Measurements from ENCODE around the gene RHBDD3. TPM values are rescaled to one million over a fixed set of nuclear protein-coding genes. Genes with fewer than 3 reads are reported as not detected.

Gene RHBDD3
- total and polyA plus RNA-seq, 2 of the 4 experiments (the other 2 are of a cell fraction) = 5.7 to 21.5 TPM

GRCh38 chr22:29266564-29267461 is 968 bp downstream of the RHBDD3 start:
- 76% methylated on average over 2 of the region's 13 CpGs; no CpG with 5 or more reads in 1 of the 2 experiments for WGBS, 2 experiments (ENCODE audit: extremely low coverage in 2 of 2, insufficient read length in 1 of 2)
- Histone ChIP-seq H3K79me1 (ENCODE audit: low read depth in 1 of 2, low read length in 2 of 2) (peaks cover 15 to 43% of the 10 kb centered on the region in 2 experiments; a peak in 3 of 4 replicates), H4K91ac (ENCODE audit: insufficient read depth, low read depth, low read length) (peak overlapping the region; percentile 93), H3K9ac (ENCODE audit: low read depth, low read length) (peak overlapping the region; percentile 99), H3K9me1 (ENCODE audit: insufficient read depth, low read length) (peaks cover 13% of the 10 kb centered on the region), H3K23ac (ENCODE audit: low read depth, low read length) (peak overlapping the region; percentile 97), H3K4me2 (ENCODE audit: low read depth, low read length) (peak overlapping the region; percentile 97), H3K4ac (ENCODE audit: low read depth, low read length) (peak overlapping the region; percentile 97), H2BK20ac (ENCODE audit: low read depth, low read length) (peak overlapping the region; percentile 62), H3K27me3 (ENCODE audit: control insufficient read depth, insufficient read depth, low read length) (no peaks in the 10 kb centered on the region), H2AFZ (replicated peaks; ENCODE audit: low read length, poor library complexity) (peak overlapping the region; percentile 100), H2BK15ac (ENCODE audit: low read depth, low read length) (peak overlapping the region; percentile 66; the same call in 2 of the 3 replicates), H3K36me3 (ENCODE audit: control insufficient read depth, insufficient read depth, low read length) (peaks cover 16% of the 10 kb centered on the region), H3K18ac (ENCODE audit: low read depth, low read length) (peak overlapping the region; percentile 71), H3K4me3 (ENCODE audit: insufficient read depth, low read depth, low read length) (peak overlapping the region; percentile 75), H2AK9ac (replicated peaks; ENCODE audit: low read depth, low read length, poor library complexity) (peak overlapping the region; percentile 100), H2AK5ac (ENCODE audit: low read depth, low read length) (peak overlapping the region; percentile 99), H3K14ac (replicated peaks; ENCODE audit: low read depth, low read length) (peak overlapping the region; percentile 99), H2BK5ac (ENCODE audit: low read depth, low read length, poor library complexity, severe bottlenecking) (peak overlapping the region; percentile 99), H3K27ac (ENCODE audit: insufficient read depth, low read length) (peak overlapping the region; percentile 98), H4K20me1 (ENCODE audit: insufficient read depth, low read length) (peaks cover 34% of the 10 kb centered on the region), H3K4me1 (ENCODE audit: control insufficient read depth, insufficient read depth, low read length) (peaks cover 17% of the 10 kb centered on the region), H3K9me3 (ENCODE audit: control insufficient read depth, insufficient read depth, low read length) (no peaks in the 10 kb centered on the region), H3K56ac (ENCODE audit: extremely low read depth, insufficient read depth, low read length) (peak overlapping the region; percentile 96), H4K5ac (ENCODE audit: low read depth, low read length) (peak overlapping the region; percentile 60), H4K8ac (ENCODE audit: low read depth in 2 of 2, low read length in 2 of 2) (peak overlapping the region; percentile 86 to 97), H2BK120ac (ENCODE audit: low read depth, low read length) (peak overlapping the region; percentile 87)
- DNase-seq (peak; percentile 11), ATAC-seq (ENCODE audit: low read depth) (no peak)
- no TSS peak for BruUV-seq (replicated peaks)
- CTCF ChIA-PET = no interaction called here
- dilution Hi-C loops (cut with HindIII; ENCODE audit: low sequenced_read_pairs, unreplicated experiment) = no loop called here
- in situ Hi-C loops (cut with MboI; ENCODE audit: low sequenced_read_pairs) = no loop called here
- intact Hi-C loops (cut with micrococcal nuclease) = no loop called here
- POLR2A ChIA-PET (ENCODE audit: unreplicated experiment) = interaction anchor here (0.6 kb wide), 1 partner anchor 214 kb away, joined by 3 read pairs; no protein-coding TSS in a partner anchor
- no peak for TF ChIP-seq BHLHE40 (IDR thresholded peaks at IDR 0.05; ENCODE audit: low read depth, low read length)
- TF ChIP-seq SMC3 (IDR thresholded peaks at IDR 0.05; ENCODE audit: low read depth, low read length) = no peak
- TF ChIP-seq RFX5 (IDR thresholded peaks at IDR 0.05; ENCODE audit: low read depth, low read length) = no peak
- TF ChIP-seq, protein P1, sequence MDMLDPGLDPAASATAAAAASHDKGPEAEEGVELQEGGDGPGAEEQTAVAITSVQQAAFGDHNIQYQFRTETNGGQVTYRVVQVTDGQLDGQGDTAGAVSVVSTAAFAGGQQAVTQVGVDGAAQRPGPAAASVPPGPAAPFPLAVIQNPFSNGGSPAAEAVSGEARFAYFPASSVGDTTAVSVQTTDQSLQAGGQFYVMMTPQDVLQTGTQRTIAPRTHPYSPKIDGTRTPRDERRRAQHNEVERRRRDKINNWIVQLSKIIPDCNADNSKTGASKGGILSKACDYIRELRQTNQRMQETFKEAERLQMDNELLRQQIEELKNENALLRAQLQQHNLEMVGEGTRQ (IDR thresholded peaks at IDR 0.05; ENCODE audit: low read depth, low read length) = no peak
- no peak for TF ChIP-seq CEBPB (IDR thresholded peaks at IDR 0.05; ENCODE audit: low read depth, low read length)
- TF ChIP-seq MAZ (IDR thresholded peaks at IDR 0.05; ENCODE audit: borderline replicate concordance, low read depth, low read length) = no peak
- TF ChIP-seq RCOR1 (IDR thresholded peaks at IDR 0.05; ENCODE audit: insufficient replicate concordance, low read length) = no peak
- TF ChIP-seq POLR2A (IDR thresholded peaks at IDR 0.05; ENCODE audit: low read depth, low read length) = no peak
- TF ChIP-seq MAFK (IDR thresholded peaks at IDR 0.05; ENCODE audit: low read depth, low read length) = no peak
- no peak for TF ChIP-seq ELK1 (IDR thresholded peaks at IDR 0.05; ENCODE audit: borderline replicate concordance, low read depth, low read length)
- TF ChIP-seq CTCF (conservative IDR thresholded peaks at IDR 0.05; ENCODE audit: low read depth, low read length) = no peak
- no peak for TF ChIP-seq CHD1 (IDR thresholded peaks at IDR 0.05; ENCODE audit: low read depth, low read length)
- no peak for TF ChIP-seq RAD21 (IDR thresholded peaks at IDR 0.05; ENCODE audit: low read length)
- no peak for TF ChIP-seq FOS (IDR thresholded peaks at IDR 0.05; ENCODE audit: low read depth, low read length)

Data from IMR-90 (cell line).